K562 (cell line): ENCODE data around the gene MYL6B. TPM values are rescaled to one million over a fixed set of nuclear protein-coding genes. Genes with fewer than 3 reads are reported as not detected.

Experiments used
- ATF7 ChIP-seq: fragments of 450-650 bp; IDR thresholded peaks from 2 replicates; pipeline ENCODE4 v1.7.1; 2014; ENCODE audit warnings: mild to moderate bottlenecking, moderate library complexity
- BCOR ChIP-seq: fragments of 450-650 bp; IDR thresholded peaks from 2 replicates; pipeline ENCODE4 v1.6.1; 2016
- DPF2 ChIP-seq: fragments of 450-650 bp; IDR thresholded peaks from 2 replicates; pipeline ENCODE4 v1.6.1; 2016
- ETV5 ChIP-seq: sonication (generic); formaldehyde crosslinking; IDR thresholded peaks from 2 replicates; pipeline ENCODE4 v1.4.0; 2020; ENCODE audit warnings: low read depth, mild to moderate bottlenecking, missing genetic modification reagents
- MTA2 ChIP-seq: fragments of 450-650 bp; IDR thresholded peaks from 2 replicates; pipeline ENCODE4 v1.6.1; 2016; ENCODE audit warnings: low read depth
- NEUROD1 ChIP-seq: fragments of 150-350 bp; IDR thresholded peaks from 2 replicates; pipeline ENCODE4 v1.6.1; 2014; ENCODE audit warnings: borderline replicate concordance, low read length, low read depth; ENCODE audit not compliant: partially characterized antibody
- SETDB1 ChIP-seq: IDR thresholded peaks from one replicate; pipeline ENCODE4 v1.6.1; 2012; ENCODE audit warnings: low read length, control low read depth, inconsistent platforms
- TEAD1 ChIP-seq, 2 experiments: fragments of 450-650 bp in 1 of 2; sonication (generic) in 1 of 2; formaldehyde crosslinking; IDR thresholded peaks; 2 replicates each; pipeline versions ENCODE4 v1.4.0 to v1.8.0; 2020 to 2022; ENCODE audit warnings: mild to moderate bottlenecking in 2 of 2, missing genetic modification reagents in 1 of 2
- U2AF2 ChIP-seq: fragments of 200-400 bp; formaldehyde crosslinking; optimal IDR thresholded peaks from 2 replicates; pipeline ENCODE3; 2017; ENCODE audit warnings: low read depth, mild to moderate bottlenecking, low read length
- ZKSCAN3 ChIP-seq: fragments of 250-450 bp; sonication (Bioruptor Pico); IDR thresholded peaks from 2 replicates; pipeline ENCODE4 v1.4.0; 2020
- ZNF695 ChIP-seq: fragments of 450-650 bp; formaldehyde crosslinking; IDR thresholded peaks from 2 replicates; pipeline ENCODE4 v1.4.0; 2020; ENCODE audit warnings: mild to moderate bottlenecking, moderate library complexity
- polyA plus RNA-seq, 8 experiments: library from polyadenylated mRNA; depleted of rRNA in 4 of 8; stranded (reverse) in 5 of 8; unstranded in 3 of 8; fragments of >200 nt; fragmentation: Nextera tagmentation in 2 of 8; fragmentation: Illumina TruSeq in 1 of 8; extraction: Ambion mirVana in 2 of 8; extraction: Trizol in 1 of 8; gene quantifications; 2 replicates each; pipeline versions ENCODE4 v1.2.1 to v1.2.3, GENCODE V29; 2011 to 2014; ENCODE audit warnings: inconsistent platforms in 1 of 8, missing spikeins in 1 of 8
- total RNA-seq, 7 experiments: library from RNA; depleted of rRNA in 6 of 7; stranded (reverse); fragments of >200 nt in 6 of 7; fragmentation: Illumina TruSeq in 2 of 7; extraction: Trizol in 2 of 7; gene quantifications; 2 replicates each; pipeline versions ENCODE4 v1.2.1 to v1.2.3, GENCODE V29; 2011 to 2021; ENCODE audit warnings: low replicate concordance in 1 of 7
- TF ChIP-seq, protein P1 (sequence below): fragments of 250-450 bp; sonication (Bioruptor Pico); IDR thresholded peaks from 2 replicates; pipeline ENCODE4 v1.4.0; 2020
- TF ChIP-seq, protein P2 (sequence below): fragments of 450-650 bp; IDR thresholded peaks from 2 replicates; pipeline ENCODE4 v1.6.1; 2016; ENCODE audit warnings: mild to moderate bottlenecking, moderate library complexity
- TF ChIP-seq, protein P3 (sequence below): fragments of 200-800 bp; sonication (Bioruptor generic); IDR thresholded peaks from 2 replicates; pipeline ENCODE4 v1.6.1; 2017; ENCODE audit warnings: missing genetic modification characterization, missing compliant biosample characterization

MYL6B gene
- total and polyA plus RNA-seq, 9 of the 15 experiments (the other 6 are each of a cell fraction or from before 2014, with no cell fraction given) = 42.8 to 77.3 (median 68.6) TPM

DNA sequence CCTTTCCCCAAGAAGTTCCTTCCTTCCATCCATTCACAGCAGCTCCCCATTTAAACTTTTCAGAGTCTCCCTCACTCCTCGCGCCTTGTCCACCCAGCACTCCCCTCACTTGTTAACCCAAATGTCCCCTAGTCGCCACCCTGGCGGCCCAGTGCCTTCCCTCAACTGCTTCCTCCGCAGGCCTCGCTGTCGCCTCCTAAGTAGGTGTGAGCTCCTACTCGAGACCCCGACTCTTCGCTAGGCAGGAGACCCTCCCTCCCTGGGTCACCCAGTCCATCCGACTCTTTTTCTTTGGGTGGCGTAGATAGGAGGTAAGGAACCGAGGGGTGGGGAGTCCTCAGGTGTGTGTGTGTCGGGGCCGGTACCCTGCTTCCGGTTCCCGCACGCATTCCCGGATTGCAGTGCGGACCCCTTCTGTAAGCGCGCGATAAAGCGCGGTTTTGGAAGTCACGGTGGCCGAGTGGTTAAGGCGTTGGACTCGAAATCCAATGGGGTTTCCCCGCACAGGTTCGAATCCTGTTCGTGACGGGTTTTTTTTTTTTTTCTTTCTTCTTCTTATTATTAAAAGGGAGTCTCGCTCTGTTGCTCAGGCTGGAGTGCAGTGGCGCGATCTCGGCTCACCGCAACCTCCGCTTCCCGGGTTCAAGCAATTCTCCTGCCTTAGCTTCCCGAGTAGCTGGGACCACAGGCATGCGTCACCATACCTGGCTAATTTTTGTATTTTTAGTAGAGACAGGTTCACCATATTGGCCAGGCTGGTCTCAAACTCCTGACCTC is 37.7 kb downstream of the MYL6B start (continued):
- TF ChIP-seq BCOR (peak; percentile 83), MTA2 (no peak), DPF2 (0 out of 2 replicates have a peak, but pooled peaks have one; percentile 35), NEUROD1 (peak; percentile 20), ATF7 (peak; percentile 57), U2AF2 (no peak), TEAD1 (CRISPR knock-in tag; IDR thresholded peaks at IDR 0.05) (peak in 1 of 2 experiments; percentile 93; a peak in 2 of 4 replicates), ZNF695 (CRISPR knock-in tag) (no peak), SETDB1 (no peak), ETV5 (CRISPR knock-in tag) (peak; percentile 92), ZKSCAN3 (no peak)
- TF ChIP-seq, protein P1, sequence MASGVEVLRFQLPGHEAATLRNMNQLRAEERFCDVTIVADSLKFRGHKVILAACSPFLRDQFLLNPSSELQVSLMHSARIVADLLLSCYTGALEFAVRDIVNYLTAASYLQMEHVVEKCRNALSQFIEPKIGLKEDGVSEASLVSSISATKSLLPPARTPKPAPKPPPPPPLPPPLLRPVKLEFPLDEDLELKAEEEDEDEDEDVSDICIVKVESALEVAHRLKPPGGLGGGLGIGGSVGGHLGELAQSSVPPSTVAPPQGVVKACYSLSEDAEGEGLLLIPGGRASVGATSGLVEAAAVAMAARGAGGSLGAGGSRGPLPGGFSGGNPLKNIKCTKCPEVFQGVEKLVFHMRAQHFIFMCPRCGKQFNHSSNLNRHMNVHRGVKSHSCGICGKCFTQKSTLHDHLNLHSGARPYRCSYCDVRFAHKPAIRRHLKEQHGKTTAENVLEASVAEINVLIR (CRISPR knock-in tag) = no peak
- TF ChIP-seq, protein P2, sequence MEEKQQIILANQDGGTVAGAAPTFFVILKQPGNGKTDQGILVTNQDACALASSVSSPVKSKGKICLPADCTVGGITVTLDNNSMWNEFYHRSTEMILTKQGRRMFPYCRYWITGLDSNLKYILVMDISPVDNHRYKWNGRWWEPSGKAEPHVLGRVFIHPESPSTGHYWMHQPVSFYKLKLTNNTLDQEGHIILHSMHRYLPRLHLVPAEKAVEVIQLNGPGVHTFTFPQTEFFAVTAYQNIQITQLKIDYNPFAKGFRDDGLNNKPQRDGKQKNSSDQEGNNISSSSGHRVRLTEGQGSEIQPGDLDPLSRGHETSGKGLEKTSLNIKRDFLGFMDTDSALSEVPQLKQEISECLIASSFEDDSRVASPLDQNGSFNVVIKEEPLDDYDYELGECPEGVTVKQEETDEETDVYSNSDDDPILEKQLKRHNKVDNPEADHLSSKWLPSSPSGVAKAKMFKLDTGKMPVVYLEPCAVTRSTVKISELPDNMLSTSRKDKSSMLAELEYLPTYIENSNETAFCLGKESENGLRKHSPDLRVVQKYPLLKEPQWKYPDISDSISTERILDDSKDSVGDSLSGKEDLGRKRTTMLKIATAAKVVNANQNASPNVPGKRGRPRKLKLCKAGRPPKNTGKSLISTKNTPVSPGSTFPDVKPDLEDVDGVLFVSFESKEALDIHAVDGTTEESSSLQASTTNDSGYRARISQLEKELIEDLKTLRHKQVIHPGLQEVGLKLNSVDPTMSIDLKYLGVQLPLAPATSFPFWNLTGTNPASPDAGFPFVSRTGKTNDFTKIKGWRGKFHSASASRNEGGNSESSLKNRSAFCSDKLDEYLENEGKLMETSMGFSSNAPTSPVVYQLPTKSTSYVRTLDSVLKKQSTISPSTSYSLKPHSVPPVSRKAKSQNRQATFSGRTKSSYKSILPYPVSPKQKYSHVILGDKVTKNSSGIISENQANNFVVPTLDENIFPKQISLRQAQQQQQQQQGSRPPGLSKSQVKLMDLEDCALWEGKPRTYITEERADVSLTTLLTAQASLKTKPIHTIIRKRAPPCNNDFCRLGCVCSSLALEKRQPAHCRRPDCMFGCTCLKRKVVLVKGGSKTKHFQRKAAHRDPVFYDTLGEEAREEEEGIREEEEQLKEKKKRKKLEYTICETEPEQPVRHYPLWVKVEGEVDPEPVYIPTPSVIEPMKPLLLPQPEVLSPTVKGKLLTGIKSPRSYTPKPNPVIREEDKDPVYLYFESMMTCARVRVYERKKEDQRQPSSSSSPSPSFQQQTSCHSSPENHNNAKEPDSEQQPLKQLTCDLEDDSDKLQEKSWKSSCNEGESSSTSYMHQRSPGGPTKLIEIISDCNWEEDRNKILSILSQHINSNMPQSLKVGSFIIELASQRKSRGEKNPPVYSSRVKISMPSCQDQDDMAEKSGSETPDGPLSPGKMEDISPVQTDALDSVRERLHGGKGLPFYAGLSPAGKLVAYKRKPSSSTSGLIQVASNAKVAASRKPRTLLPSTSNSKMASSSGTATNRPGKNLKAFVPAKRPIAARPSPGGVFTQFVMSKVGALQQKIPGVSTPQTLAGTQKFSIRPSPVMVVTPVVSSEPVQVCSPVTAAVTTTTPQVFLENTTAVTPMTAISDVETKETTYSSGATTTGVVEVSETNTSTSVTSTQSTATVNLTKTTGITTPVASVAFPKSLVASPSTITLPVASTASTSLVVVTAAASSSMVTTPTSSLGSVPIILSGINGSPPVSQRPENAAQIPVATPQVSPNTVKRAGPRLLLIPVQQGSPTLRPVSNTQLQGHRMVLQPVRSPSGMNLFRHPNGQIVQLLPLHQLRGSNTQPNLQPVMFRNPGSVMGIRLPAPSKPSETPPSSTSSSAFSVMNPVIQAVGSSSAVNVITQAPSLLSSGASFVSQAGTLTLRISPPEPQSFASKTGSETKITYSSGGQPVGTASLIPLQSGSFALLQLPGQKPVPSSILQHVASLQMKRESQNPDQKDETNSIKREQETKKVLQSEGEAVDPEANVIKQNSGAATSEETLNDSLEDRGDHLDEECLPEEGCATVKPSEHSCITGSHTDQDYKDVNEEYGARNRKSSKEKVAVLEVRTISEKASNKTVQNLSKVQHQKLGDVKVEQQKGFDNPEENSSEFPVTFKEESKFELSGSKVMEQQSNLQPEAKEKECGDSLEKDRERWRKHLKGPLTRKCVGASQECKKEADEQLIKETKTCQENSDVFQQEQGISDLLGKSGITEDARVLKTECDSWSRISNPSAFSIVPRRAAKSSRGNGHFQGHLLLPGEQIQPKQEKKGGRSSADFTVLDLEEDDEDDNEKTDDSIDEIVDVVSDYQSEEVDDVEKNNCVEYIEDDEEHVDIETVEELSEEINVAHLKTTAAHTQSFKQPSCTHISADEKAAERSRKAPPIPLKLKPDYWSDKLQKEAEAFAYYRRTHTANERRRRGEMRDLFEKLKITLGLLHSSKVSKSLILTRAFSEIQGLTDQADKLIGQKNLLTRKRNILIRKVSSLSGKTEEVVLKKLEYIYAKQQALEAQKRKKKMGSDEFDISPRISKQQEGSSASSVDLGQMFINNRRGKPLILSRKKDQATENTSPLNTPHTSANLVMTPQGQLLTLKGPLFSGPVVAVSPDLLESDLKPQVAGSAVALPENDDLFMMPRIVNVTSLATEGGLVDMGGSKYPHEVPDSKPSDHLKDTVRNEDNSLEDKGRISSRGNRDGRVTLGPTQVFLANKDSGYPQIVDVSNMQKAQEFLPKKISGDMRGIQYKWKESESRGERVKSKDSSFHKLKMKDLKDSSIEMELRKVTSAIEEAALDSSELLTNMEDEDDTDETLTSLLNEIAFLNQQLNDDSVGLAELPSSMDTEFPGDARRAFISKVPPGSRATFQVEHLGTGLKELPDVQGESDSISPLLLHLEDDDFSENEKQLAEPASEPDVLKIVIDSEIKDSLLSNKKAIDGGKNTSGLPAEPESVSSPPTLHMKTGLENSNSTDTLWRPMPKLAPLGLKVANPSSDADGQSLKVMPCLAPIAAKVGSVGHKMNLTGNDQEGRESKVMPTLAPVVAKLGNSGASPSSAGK = no peak; the same call in 1 of the 2 replicates
- TF ChIP-seq, protein P3, sequence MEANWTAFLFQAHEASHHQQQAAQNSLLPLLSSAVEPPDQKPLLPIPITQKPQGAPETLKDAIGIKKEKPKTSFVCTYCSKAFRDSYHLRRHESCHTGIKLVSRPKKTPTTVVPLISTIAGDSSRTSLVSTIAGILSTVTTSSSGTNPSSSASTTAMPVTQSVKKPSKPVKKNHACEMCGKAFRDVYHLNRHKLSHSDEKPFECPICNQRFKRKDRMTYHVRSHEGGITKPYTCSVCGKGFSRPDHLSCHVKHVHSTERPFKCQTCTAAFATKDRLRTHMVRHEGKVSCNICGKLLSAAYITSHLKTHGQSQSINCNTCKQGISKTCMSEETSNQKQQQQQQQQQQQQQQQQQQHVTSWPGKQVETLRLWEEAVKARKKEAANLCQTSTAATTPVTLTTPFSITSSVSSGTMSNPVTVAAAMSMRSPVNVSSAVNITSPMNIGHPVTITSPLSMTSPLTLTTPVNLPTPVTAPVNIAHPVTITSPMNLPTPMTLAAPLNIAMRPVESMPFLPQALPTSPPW (CRISPR knock-in tag) = peak; percentile 31
